K562 (cell line): Measurements from ENCODE around the gene RBBP7. TPM values are rescaled to one million over a fixed set of nuclear protein-coding genes. Genes with fewer than 3 reads are reported as not detected.

Experiments used
- ATAC-seq: fragments of 200-7000 bp; cut with Tn5 transposase; 3 replicates; pipeline ENCODE4 v1.9.1; 2020; ENCODE audit warnings: moderate library complexity
- BruUV-seq: library from RNA; stranded (reverse); fragments of 400-500 nt; replicated peaks from 2 replicates; lab custom pipeline; 2021; lab: Mats Ljungman, UMichigan
- CTCF ChIA-PET: fragments of 300-600 bp; formaldehyde crosslinking; extraction: SDS; loops from one replicate; lab custom pipeline; 2021; ENCODE audit warnings: low intra/inter-chr PET ratio; lab: Yijun Ruan, JAX
- POLR2A ChIA-PET: fragments of 300-600, 350-650 bp; sonication (Branson Sonifier 250); formaldehyde crosslinking; extraction: SDS; loops from one replicate; lab custom pipeline; 2021; ENCODE audit warnings: antibody characterized with exemption, inconsistent platforms; lab: Yijun Ruan, JAX
- DNase-seq, 4 experiments: peaks; one replicate each; pipeline versions ENCODE4 v3.0.0 to v3.0.0-alpha.2; 2011 to 2018; ENCODE audit warnings: low spot score in 3 of 4, mixed read lengths in 3 of 4; ENCODE audit errors: extremely low read depth in 1 of 4
- FAIRE-seq: peaks from 2 replicates; lab custom pipeline; 2011; peaks lifted over from hg19 to GRCh38; lab: Jason Lieb, UNC
- H2AFZ ChIP-seq: 2 replicates; pipeline ENCODE4 v1.6.0; 2011; ENCODE audit warnings: low read depth, low read length, control low read depth, inconsistent platforms
- H3K27ac ChIP-seq: fragments of 200-600 bp; 3 replicates; pipeline ENCODE4 v1.8.0; 2011; ENCODE audit warnings: low read depth, mild to moderate bottlenecking, control low read depth, inconsistent platforms, low read length, moderate library complexity, mixed read lengths; ENCODE audit errors: extremely low read depth
- H3K27me3 ChIP-seq, 2 experiments: fragments of 300-600 bp in 1 of 2; 2 replicates in 1 of 2; 3 replicates in 1 of 2; pipeline versions ENCODE4 v1.6.0 to v1.8.0; 2011; ENCODE audit warnings: inconsistent platforms in 2 of 2, low read length in 2 of 2, mild to moderate bottlenecking in 1 of 2, mixed read lengths in 1 of 2, moderate library complexity in 1 of 2; ENCODE audit not compliant: control insufficient read depth in 2 of 2, insufficient read depth in 2 of 2
- H3K36me3 ChIP-seq: fragments of 300-600 bp; 3 replicates; pipeline ENCODE4 v1.8.0; 2011; ENCODE audit warnings: mild to moderate bottlenecking, low read length, inconsistent platforms; ENCODE audit not compliant: control insufficient read depth, insufficient read depth
- H3K4me1 ChIP-seq, 2 experiments: fragments of 200-600 bp in 1 of 2; replicated peaks in 1 of 2; 2 replicates in 1 of 2; 3 replicates in 1 of 2; pipeline versions ENCODE4 v1.5.1 to v1.8.0; 2011; ENCODE audit warnings: inconsistent platforms in 2 of 2, low read length in 2 of 2, mild to moderate bottlenecking in 1 of 2, mixed read lengths in 1 of 2, moderate library complexity in 1 of 2; ENCODE audit not compliant: control insufficient read depth in 2 of 2, insufficient read depth in 2 of 2
- H3K4me2 ChIP-seq: 2 replicates; pipeline ENCODE4 v1.6.1; 2011; ENCODE audit warnings: low read length, control low read depth, inconsistent platforms, mixed read lengths; ENCODE audit not compliant: insufficient read depth
- H3K4me3 ChIP-seq: fragments of 200-600 bp; sonication (generic), shearing (Covaris generic); 2 replicates; pipeline ENCODE4 v1.5.1; 2016; ENCODE audit warnings: control low read depth, inconsistent platforms
- H3K79me2 ChIP-seq: fragments of 200-600 bp; 3 replicates; pipeline ENCODE4 v1.8.0; 2011; ENCODE audit warnings: low read length, inconsistent platforms; ENCODE audit not compliant: control insufficient read depth, insufficient read depth
- H3K9ac ChIP-seq, 2 experiments: 2 replicates each; pipeline versions ENCODE4 v1.6.0 to v1.6.1; 2011; ENCODE audit warnings: low read depth in 2 of 2, low read length in 2 of 2, control low read depth in 1 of 2, inconsistent platforms in 1 of 2, mild to moderate bottlenecking in 1 of 2, mixed read lengths in 1 of 2; ENCODE audit not compliant: insufficient read depth in 1 of 2
- H3K9me1 ChIP-seq: one replicate; pipeline ENCODE4 v1.6.0; 2011; ENCODE audit warnings: inconsistent platforms, mild to moderate bottlenecking, low read length, moderate library complexity; ENCODE audit not compliant: control insufficient read depth, insufficient read depth
- H3K9me3 ChIP-seq: replicated peaks from 2 replicates; pipeline ENCODE4 v1.5.1; 2011; ENCODE audit warnings: low read depth, low read length, inconsistent platforms; ENCODE audit not compliant: control insufficient read depth, insufficient read depth
- H4K20me1 ChIP-seq: replicated peaks from 2 replicates; pipeline ENCODE4 v1.6.1; 2011; ENCODE audit warnings: low read length, inconsistent platforms, mixed read lengths; ENCODE audit not compliant: control insufficient read depth, insufficient read depth
- ADNP ChIP-seq: fragments of 200-800 bp; sonication (Bioruptor generic); IDR thresholded peaks from 2 replicates; pipeline ENCODE4 v1.6.1; 2016; ENCODE audit warnings: missing genetic modification characterization, missing compliant biosample characterization
- BCOR ChIP-seq: fragments of 450-650 bp; IDR thresholded peaks from 2 replicates; pipeline ENCODE4 v1.6.1; 2016
- C11orf30 ChIP-seq: fragments of 450-650 bp; IDR thresholded peaks from 2 replicates; pipeline ENCODE4 v1.6.1; 2016; ENCODE audit warnings: low read depth, mild to moderate bottlenecking
- MAFF ChIP-seq: IDR thresholded peaks from 2 replicates; pipeline ENCODE4 v1.6.1; 2012; ENCODE audit warnings: low read length, improper control_type of control experiment
- MCM2 ChIP-seq: fragments of 450-650 bp; IDR thresholded peaks from 2 replicates; pipeline ENCODE4 v1.6.1; 2017; ENCODE audit warnings: low read depth, mild to moderate bottlenecking
- RBM25 ChIP-seq: fragments of 200-400 bp; formaldehyde crosslinking; IDR thresholded peaks from 2 replicates; pipeline ENCODE4 v1.6.1; 2018; ENCODE audit warnings: low read length, low read depth, moderate library complexity; ENCODE audit not compliant: severe bottlenecking
- ZNF140 ChIP-seq: fragments of 250-450 bp; sonication (Bioruptor Pico); IDR thresholded peaks from 2 replicates; pipeline ENCODE4 v1.8.0; 2021; ENCODE audit warnings: moderate library complexity, mild to moderate bottlenecking, inconsistent platforms
- ZNF316 ChIP-seq: fragments of 450-650 bp; IDR thresholded peaks from 2 replicates; pipeline ENCODE4 v1.6.1; 2016
- WGBS: fragments of 100-300 bp; shearing (Covaris generic); methylation state at CpG from one replicate; pipeline ENCODE4 v1.1.6; 2016; ENCODE audit warnings: low coverage, mixed read lengths; ENCODE audit not compliant: insufficient coverage; ENCODE audit errors: missing lambda C conversion rate; 5-methylcytosine and 5-hydroxymethylcytosine counted together
- in situ Hi-C: fragments of 300-500 bp; cut with MboI; formaldehyde crosslinking; loops from 4 replicates; pipeline ENCODE4 v1.15.0; 2018; ENCODE audit warnings: inconsistent platforms, mixed read lengths
- intact Hi-C: fragments of 100-400 bp; cut with micrococcal nuclease; formaldehyde crosslinking; loops from 2 replicates; pipeline ENCODE4 v1.14.2; 2022
- polyA plus RNA-seq, 8 experiments: library from polyadenylated mRNA; depleted of rRNA in 4 of 8; stranded (reverse) in 5 of 8; unstranded in 3 of 8; fragments of >200 nt; fragmentation: Nextera tagmentation in 2 of 8; fragmentation: Illumina TruSeq in 1 of 8; extraction: Ambion mirVana in 2 of 8; extraction: Trizol in 1 of 8; gene quantifications; 2 replicates each; pipeline versions ENCODE4 v1.2.1 to v1.2.3, GENCODE V29; 2011 to 2014; ENCODE audit warnings: inconsistent platforms in 1 of 8, missing spikeins in 1 of 8
- total RNA-seq, 7 experiments: library from RNA; depleted of rRNA in 6 of 7; stranded (reverse); fragments of >200 nt in 6 of 7; fragmentation: Illumina TruSeq in 2 of 7; extraction: Trizol in 2 of 7; gene quantifications; 2 replicates each; pipeline versions ENCODE4 v1.2.1 to v1.2.3, GENCODE V29; 2011 to 2021; ENCODE audit warnings: low replicate concordance in 1 of 7

The RBBP7 gene
- total and polyA plus RNA-seq, 9 of the 15 experiments (the other 6 are each of a cell fraction or from before 2014, with no cell fraction given) = 79.0 to 364 (median 182) TPM

- H2AFZ ChIP-seq = no peak overlapping the region
- TF ChIP-seq ZNF140 (CRISPR knock-in tag) (no peak), BCOR (peak; percentile 40; the same call in 1 of the 2 replicates), ADNP (0 out of 2 replicates have a peak, but pooled peaks have one; percentile 37), RBM25 (peak; percentile 97)
- no peaks in the 10 kb centered on the region for H4K20me1 ChIP-seq
- no peaks in the 10 kb centered on the region for H3K9me3 ChIP-seq
- H3K27ac ChIP-seq = no peak overlapping the region
- WGBS = 0% methylated on average over 1 of the region's 1 CpG
- H3K9ac ChIP-seq = no peak overlapping the region
- intact Hi-C loops = no loop called here
- DNase-seq (no peak), ATAC-seq (no peak), FAIRE-seq (no peak)
- no peaks in the 10 kb centered on the region for H3K27me3 ChIP-seq
- H3K4me3 ChIP-seq = no peak overlapping the region
- ChIA-PET CTCF (no interaction called here), POLR2A (no interaction called here)
- H3K36me3 ChIP-seq = no peaks in the 10 kb centered on the region
- in situ Hi-C loops = no loop called here
- no TSS peak for BruUV-seq
- H3K79me2 ChIP-seq = no peaks in the 10 kb centered on the region
- H3K4me1 ChIP-seq = peaks cover 0 to 5% of the 10 kb centered on the region in 2 experiments; a peak in 3 of 5 replicates
- no peak overlapping the region for H3K4me2 ChIP-seq
- no peaks in the 10 kb centered on the region for H3K9me1 ChIP-seq
Observed at GRCh38 chrX:16876696-16877095, 6.5 kb upstream of the RBBP7 start.

- Histone ChIP-seq H2AFZ (no peak overlapping the region), H3K4me3 (no peak overlapping the region), H3K4me1 (peaks cover 11% of the 10 kb centered on the region in 2 experiments; a peak in 4 of 5 replicates), H3K4me2 (no peak overlapping the region), H3K27ac (no peak overlapping the region), H3K27me3 (no peaks in the 10 kb centered on the region), H3K36me3 (no peaks in the 10 kb centered on the region), H3K9ac (no peak overlapping the region), H3K9me3 (no peaks in the 10 kb centered on the region), H4K20me1 (no peaks in the 10 kb centered on the region), H3K9me1 (no peaks in the 10 kb centered on the region), H3K79me2 (peaks cover 4% of the 10 kb centered on the region)
- no peak for DNase-seq
- FAIRE-seq = no peak
- in situ Hi-C loops (no loop called here), intact Hi-C loops (no loop called here)
- WGBS = 34% methylated on average over 4 of the region's 5 CpGs
- no peak for ATAC-seq
- no peak for TF ChIP-seq MCM2
- TF ChIP-seq ZNF316 = peak; percentile 82
- peak; percentile 58; the same call in 1 of the 2 replicates for TF ChIP-seq C11orf30
- 0 out of 2 replicates have a peak, but pooled peaks have one; percentile 8 for TF ChIP-seq MAFF
- POLR2A ChIA-PET = no interaction called here
- CTCF ChIA-PET = no interaction called here
- no TSS peak for BruUV-seq
Observed at GRCh38 chrX:16874458-16875095, 4.4 kb upstream of the RBBP7 start.
